ENCODE data around the gene MFSD2B. TPM values are rescaled to one million over a fixed set of nuclear protein-coding genes. Genes with fewer than 3 reads are reported as not detected.
A peak's percentile ranks its signal among the peaks of the same experiment; 100 is the strongest.

The MFSD2B gene
- total and polyA plus RNA-seq, 8 donors, result 0.12 to 0.61 TPM; not detected in 6

DNA sequence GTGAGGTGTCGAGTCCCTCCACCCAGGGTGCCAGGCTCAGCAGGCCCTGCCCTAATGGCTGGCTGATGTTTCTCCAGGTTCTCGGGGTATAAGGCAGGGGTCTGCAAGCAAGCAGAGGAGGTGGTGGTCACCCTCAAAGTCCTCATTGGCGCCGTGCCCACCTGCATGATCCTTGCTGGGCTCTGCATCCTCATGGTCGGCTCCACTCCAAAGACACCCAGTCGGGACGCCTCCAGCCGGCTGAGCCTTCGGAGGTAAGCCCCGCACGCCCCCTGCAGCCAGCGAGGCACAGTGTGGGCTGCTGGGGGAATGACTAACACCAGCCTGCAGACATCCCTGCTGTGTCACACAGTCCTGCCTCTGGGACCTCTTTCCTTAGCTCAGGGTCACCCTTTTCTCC, 14.1 kb downstream of the MFSD2B start:
- no peak overlapping the region for H3K4me3 ChIP-seq
- WGBS, 5 donors, result 42 to 71% (median 57%) methylated on average over 12 of the region's 12 CpGs
- peaks cover 3 to 72% (median 59%) of the 10 kb centered on the region in 4 donors for H3K36me3 ChIP-seq
- no peaks in the 10 kb centered on the region for H3K4me1 ChIP-seq
- intact Hi-C loops (cut with DNase I; ENCODE audit: low total_unique reads), result no loop called here
- H3K27me3 ChIP-seq, result no peaks in the 10 kb centered on the region
- TF ChIP-seq EP300 (IDR thresholded peaks at IDR 0.05) (no peak), POLR2A (IDR thresholded peaks at IDR 0.05) (no peak), POLR2AphosphoS5 (IDR thresholded peaks at IDR 0.05) (no peak)
- TF ChIP-seq, protein P1, sequence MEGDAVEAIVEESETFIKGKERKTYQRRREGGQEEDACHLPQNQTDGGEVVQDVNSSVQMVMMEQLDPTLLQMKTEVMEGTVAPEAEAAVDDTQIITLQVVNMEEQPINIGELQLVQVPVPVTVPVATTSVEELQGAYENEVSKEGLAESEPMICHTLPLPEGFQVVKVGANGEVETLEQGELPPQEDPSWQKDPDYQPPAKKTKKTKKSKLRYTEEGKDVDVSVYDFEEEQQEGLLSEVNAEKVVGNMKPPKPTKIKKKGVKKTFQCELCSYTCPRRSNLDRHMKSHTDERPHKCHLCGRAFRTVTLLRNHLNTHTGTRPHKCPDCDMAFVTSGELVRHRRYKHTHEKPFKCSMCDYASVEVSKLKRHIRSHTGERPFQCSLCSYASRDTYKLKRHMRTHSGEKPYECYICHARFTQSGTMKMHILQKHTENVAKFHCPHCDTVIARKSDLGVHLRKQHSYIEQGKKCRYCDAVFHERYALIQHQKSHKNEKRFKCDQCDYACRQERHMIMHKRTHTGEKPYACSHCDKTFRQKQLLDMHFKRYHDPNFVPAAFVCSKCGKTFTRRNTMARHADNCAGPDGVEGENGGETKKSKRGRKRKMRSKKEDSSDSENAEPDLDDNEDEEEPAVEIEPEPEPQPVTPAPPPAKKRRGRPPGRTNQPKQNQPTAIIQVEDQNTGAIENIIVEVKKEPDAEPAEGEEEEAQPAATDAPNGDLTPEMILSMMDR (IDR thresholded peaks at IDR 0.05), result no peak
- H3K27ac ChIP-seq, result no peak overlapping the region
- no peaks in the 10 kb centered on the region for H3K9me3 ChIP-seq
- peak in 1 of 2 donors; percentile 37 for DNase-seq

DNA sequence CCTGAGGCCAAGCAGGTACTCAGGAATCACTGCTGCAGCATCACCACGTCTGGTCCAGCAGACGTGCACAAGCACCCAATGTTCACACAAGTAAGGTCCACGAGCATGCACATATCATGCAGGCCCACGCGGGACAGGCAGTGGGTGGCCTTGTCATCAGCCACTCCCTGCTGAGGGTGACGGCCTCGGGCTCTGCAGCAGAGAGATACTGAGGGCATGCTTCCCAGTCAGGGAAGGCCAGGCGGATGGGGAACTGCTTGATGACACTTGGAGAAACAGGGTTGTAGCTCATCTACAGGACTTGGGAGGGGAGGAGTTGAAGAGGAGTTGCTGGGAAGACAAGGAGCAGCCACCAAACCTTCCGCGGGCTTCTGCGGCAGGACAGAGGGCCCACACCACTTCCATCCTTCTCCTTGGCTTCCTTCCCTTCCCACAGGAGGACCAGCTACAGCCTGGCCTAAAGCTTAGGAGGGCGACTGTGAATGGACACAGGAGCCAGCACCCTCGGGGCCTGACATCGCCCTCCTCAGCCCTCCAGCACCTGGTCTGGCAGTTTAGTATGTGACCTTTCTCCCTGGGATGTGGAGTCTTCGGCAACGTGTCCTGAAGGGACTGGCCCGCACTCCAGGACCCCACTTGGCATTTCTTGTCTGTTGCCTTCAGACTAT, 15.2 kb downstream of the MFSD2B start:
- H3K4me3 ChIP-seq, result no peak overlapping the region
- H3K4me1 ChIP-seq, result no peaks in the 10 kb centered on the region
- peaks cover 11 to 83% (median 70%) of the 10 kb centered on the region in 4 donors for H3K36me3 ChIP-seq
- H3K27me3 ChIP-seq, result no peaks in the 10 kb centered on the region
- intact Hi-C loops (cut with DNase I; ENCODE audit: low total_unique reads), result no loop called here
- no peak for DNase-seq
- 91 to 95% (median 93%) methylated on average over 12 to 17 of the region's 17 CpGs for WGBS, 5 donors
- H3K9me3 ChIP-seq, result no peaks in the 10 kb centered on the region
- TF ChIP-seq EP300 (IDR thresholded peaks at IDR 0.05), result no peak
- no peak for TF ChIP-seq POLR2AphosphoS5 (IDR thresholded peaks at IDR 0.05)
- TF ChIP-seq POLR2A (IDR thresholded peaks at IDR 0.05), result no peak
- TF ChIP-seq, protein P1 (IDR thresholded peaks at IDR 0.05), result no peak
- no peak overlapping the region for H3K27ac ChIP-seq

DNA sequence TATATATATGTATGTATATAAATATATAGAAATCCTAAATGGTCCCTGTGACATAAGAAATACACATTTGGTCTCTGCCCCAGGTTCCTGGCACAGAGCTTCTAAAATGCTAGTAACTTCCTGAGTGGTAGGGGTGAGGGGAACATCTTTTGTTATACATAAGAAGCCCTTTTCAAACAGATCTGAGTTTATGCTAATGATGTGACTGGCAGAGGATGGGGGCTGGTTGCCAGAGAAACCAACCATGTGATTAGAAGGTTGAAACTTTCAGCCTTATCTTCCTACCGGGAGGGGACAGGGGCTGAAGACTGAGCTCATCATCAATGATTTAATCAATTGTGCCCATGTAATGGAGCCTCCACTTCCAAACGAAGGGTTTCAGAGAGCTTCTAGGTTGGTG, 16.3 kb downstream of the MFSD2B start:
- H3K4me1 ChIP-seq, result no peaks in the 10 kb centered on the region
- no peaks in the 10 kb centered on the region for H3K27me3 ChIP-seq
- intact Hi-C loops (cut with DNase I; ENCODE audit: low total_unique reads), result no loop called here
- no peak overlapping the region for H3K27ac ChIP-seq
- no peak for DNase-seq
- 57 to 78% (median 62%) methylated on average over 2 of the region's 2 CpGs for WGBS, 5 donors
- H3K36me3 ChIP-seq, result peaks cover 20 to 94% (median 81%) of the 10 kb centered on the region in 4 donors
- no peaks in the 10 kb centered on the region for H3K9me3 ChIP-seq
- no peak overlapping the region for H3K4me3 ChIP-seq
- TF ChIP-seq EP300 (IDR thresholded peaks at IDR 0.05), result no peak
- TF ChIP-seq, protein P1 (IDR thresholded peaks at IDR 0.05), result no peak
- TF ChIP-seq POLR2A (IDR thresholded peaks at IDR 0.05), result no peak
- TF ChIP-seq POLR2AphosphoS5 (IDR thresholded peaks at IDR 0.05), result no peak

DNA sequence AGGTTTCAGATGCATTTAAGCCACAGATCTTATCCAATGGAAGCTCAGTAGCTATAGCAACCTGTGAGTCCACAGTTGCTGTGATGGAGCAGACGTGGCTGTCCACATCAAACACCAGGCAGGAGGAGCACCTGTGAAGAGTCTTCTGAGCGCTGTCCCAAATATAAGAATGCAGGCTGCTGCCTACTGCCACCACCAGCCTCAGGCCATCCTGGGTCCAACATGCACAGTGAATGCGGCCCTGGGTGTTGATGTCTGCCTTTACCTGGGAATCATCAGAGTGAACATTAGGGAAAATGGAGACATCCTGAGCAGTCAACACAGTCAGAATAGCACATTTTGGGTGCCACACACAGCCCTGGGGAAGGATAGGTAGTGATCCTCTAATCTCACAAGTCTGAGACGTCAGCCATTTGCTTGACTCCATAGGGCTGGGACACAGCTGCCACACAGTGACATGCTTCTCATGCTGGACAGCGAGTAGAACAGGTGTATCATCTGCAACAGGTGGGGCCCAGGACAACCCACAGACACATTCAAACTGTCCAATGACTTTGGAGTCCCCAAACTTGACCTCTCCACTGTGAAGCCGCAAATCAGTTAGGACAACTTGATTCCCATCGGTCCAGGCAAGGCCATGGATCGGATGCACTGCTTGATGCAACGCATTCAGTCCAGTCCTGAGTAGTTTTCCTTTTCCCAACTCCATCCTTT, 29.1 kb downstream of the MFSD2B start:
- WGBS, 5 donors, result 89 to 95% (median 91%) methylated on average over 9 of the region's 9 CpGs
- no peak for DNase-seq
- Histone ChIP-seq H3K27ac (no peak overlapping the region), H3K4me3 (no peak overlapping the region), H3K9me3 (no peaks in the 10 kb centered on the region), H3K4me1 (peaks cover 0 to 9% (median 2%) of the 10 kb centered on the region in 4 donors), H3K27me3 (no peaks in the 10 kb centered on the region), H3K36me3 (peaks cover 19 to 35% (median 30%) of the 10 kb centered on the region in 4 donors)
- intact Hi-C loops (cut with DNase I; ENCODE audit: low total_unique reads), result no loop called here
- TF ChIP-seq POLR2A (IDR thresholded peaks at IDR 0.05), result no peak
- TF ChIP-seq, protein P1 (IDR thresholded peaks at IDR 0.05), result no peak
- no peak for TF ChIP-seq POLR2AphosphoS5 (IDR thresholded peaks at IDR 0.05)
- no peak for TF ChIP-seq EP300 (IDR thresholded peaks at IDR 0.05)
